Activated B cell treated with CpG ODN at 0.5 μM for 24 hours (primary cell): ENCODE data around the gene SH3RF1. TPM values are rescaled to one million over a fixed set of nuclear protein-coding genes. Genes with fewer than 3 reads are reported as not detected.

Experiments used
- ATAC-seq: fragments of 200-7000 bp; cut with Tn5 transposase; one replicate; pipeline ENCODE4 v1.10.0; 2021; ENCODE audit warnings: low read depth, mild to moderate bottlenecking, moderate library complexity
- CTCF ChIA-PET: fragments of 350-600 bp; sonication (Branson Sonifier 250); formaldehyde crosslinking; loops from one replicate; lab custom pipeline; 2021; ENCODE audit warnings: antibody characterized with exemption; lab: Charles Lee
- POLR2A ChIA-PET: fragments of 350-600 bp; sonication (Branson Sonifier 250); formaldehyde crosslinking; loops from one replicate; lab custom pipeline; 2021; ENCODE audit warnings: antibody characterized with exemption; lab: Charles Lee
- DNase-seq: peaks from one replicate; pipeline ENCODE4 v3.0.0; 2022
- H3K27ac Mint-ChIP-seq: one replicate; pipeline ENCODE4 v1.8.0; 2020; ENCODE audit warnings: mixed read lengths
- H3K27me3 Mint-ChIP-seq: one replicate; pipeline ENCODE4 v1.8.0; 2021; ENCODE audit warnings: mixed read lengths
- H3K36me3 Mint-ChIP-seq: one replicate; pipeline ENCODE4 v1.8.0; 2021; ENCODE audit warnings: low read depth, mixed read lengths
- H3K4me1 Mint-ChIP-seq: one replicate; pipeline ENCODE4 v1.8.0; 2021; ENCODE audit warnings: mixed read lengths
- H3K4me3 Mint-ChIP-seq: one replicate; pipeline ENCODE4 v1.8.0; 2020; ENCODE audit warnings: mild to moderate bottlenecking, mixed read lengths
- H3K9me3 Mint-ChIP-seq: one replicate; pipeline ENCODE4 v1.8.0; 2020; ENCODE audit warnings: mixed read lengths
- CTCF ChIP-seq: fragments of 200-600 bp; IDR thresholded peaks from one replicate; pipeline ENCODE4 v1.8.0; 2022; ENCODE audit warnings: antibody characterized with exemption, mild to moderate bottlenecking
- intact Hi-C: fragments of 100-400 bp; cut with micrococcal nuclease; formaldehyde crosslinking; loops from one replicate; pipeline ENCODE4 v1.15.1; 2024
- total RNA-seq: library from RNA; stranded (reverse); gene quantifications from 2 replicates; pipeline ENCODE4 v1.2.3, GENCODE V29; 2022

SH3RF1 gene
- total RNA-seq, 1 donor from 2014 or later, result 7.1 TPM

GRCh38 chr4:169222761-169223160, 48.0 kb downstream of the SH3RF1 start:
- POLR2A ChIA-PET, result no interaction called here
- no peaks in the 10 kb centered on the region for H3K4me1 Mint-ChIP-seq
- ATAC-seq (no peak), DNase-seq (no peak)
- no peaks in the 10 kb centered on the region for H3K36me3 Mint-ChIP-seq
- H3K27ac Mint-ChIP-seq, result no peak overlapping the region
- TF ChIP-seq CTCF, result no peak
- CTCF ChIA-PET, result no interaction called here
- no peaks in the 10 kb centered on the region for H3K27me3 Mint-ChIP-seq
- intact Hi-C loops, result no loop called here
- no peaks in the 10 kb centered on the region for H3K9me3 Mint-ChIP-seq
- H3K4me3 Mint-ChIP-seq, result no peak overlapping the region

GRCh38 chr4:169221662-169222061, 49.1 kb downstream of the SH3RF1 start:
- H3K9me3 Mint-ChIP-seq, result no peaks in the 10 kb centered on the region
- POLR2A ChIA-PET, result interaction anchor here (0.5 kb wide), 1 partner anchor 163 kb away, joined by 5 read pairs; no protein-coding TSS in a partner anchor
- DNase-seq (no peak), ATAC-seq (no peak)
- CTCF ChIA-PET, result no interaction called here
- H3K36me3 Mint-ChIP-seq, result no peaks in the 10 kb centered on the region
- intact Hi-C loops, result no loop called here
- peaks cover 4% of the 10 kb centered on the region for H3K4me1 Mint-ChIP-seq
- no peak for TF ChIP-seq CTCF
- H3K27me3 Mint-ChIP-seq, result no peaks in the 10 kb centered on the region
- no peak overlapping the region for H3K4me3 Mint-ChIP-seq
- H3K27ac Mint-ChIP-seq, result no peak overlapping the region

- Mint-ChIP-seq H3K9me3 (no peaks in the 10 kb centered on the region), H3K4me3 (no peak overlapping the region), H3K27ac (no peak overlapping the region), H3K27me3 (no peaks in the 10 kb centered on the region), H3K4me1 (peaks cover 6% of the 10 kb centered on the region), H3K36me3 (no peaks in the 10 kb centered on the region)
- ATAC-seq (no peak), DNase-seq (no peak)
- intact Hi-C loops, result no loop called here
- TF ChIP-seq CTCF, result no peak
- POLR2A ChIA-PET, result interaction anchor here (0.5 kb wide), 1 partner anchor 163 kb away, joined by 5 read pairs; no protein-coding TSS in a partner anchor
- CTCF ChIA-PET, result no interaction called here
Observed at GRCh38 chr4:169220854-169221411, 49.8 kb downstream of the SH3RF1 start.

GRCh38 chr4:169220447-169220846, 50.3 kb downstream of the SH3RF1 start:
- no peak overlapping the region for H3K4me3 Mint-ChIP-seq
- peaks cover 11% of the 10 kb centered on the region for H3K4me1 Mint-ChIP-seq
- ChIA-PET POLR2A (no interaction called here), CTCF (no interaction called here)
- intact Hi-C loops, result no loop called here
- no peak for ATAC-seq
- no peak overlapping the region for H3K27ac Mint-ChIP-seq
- H3K36me3 Mint-ChIP-seq, result no peaks in the 10 kb centered on the region
- TF ChIP-seq CTCF, result no peak
- no peaks in the 10 kb centered on the region for H3K27me3 Mint-ChIP-seq
- no peak for DNase-seq
- H3K9me3 Mint-ChIP-seq, result no peaks in the 10 kb centered on the region

DNA sequence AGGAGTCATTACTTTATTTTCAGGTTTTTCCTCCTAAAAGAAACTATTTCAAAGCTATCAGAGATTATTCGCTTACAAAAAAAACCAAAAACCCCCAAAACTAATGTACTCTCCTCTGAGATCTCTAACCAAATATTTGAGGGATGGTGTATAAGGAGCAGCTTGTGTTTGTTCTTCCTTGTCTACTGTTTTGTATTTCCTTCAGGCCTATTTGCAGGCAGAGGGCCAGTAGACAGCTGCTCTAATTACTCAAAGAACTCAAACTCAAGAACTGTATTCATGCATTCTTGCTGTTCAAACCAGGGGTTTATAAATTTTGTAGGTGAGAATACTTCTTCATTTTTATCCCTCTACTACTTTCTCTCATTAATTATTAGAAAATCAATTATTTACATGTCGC, 51.3 kb downstream of the SH3RF1 start:
- TF ChIP-seq CTCF, result no peak
- intact Hi-C loops, result loop anchor here (10.0 kb wide), 1 partner anchor 905 kb away; the partner anchor contains the start of gene DDX60
- POLR2A ChIA-PET, result no interaction called here
- H3K27ac Mint-ChIP-seq, result no peak overlapping the region
- H3K27me3 Mint-ChIP-seq, result no peaks in the 10 kb centered on the region
- DNase-seq (no peak), ATAC-seq (no peak)
- H3K4me1 Mint-ChIP-seq, result peaks cover 20% of the 10 kb centered on the region
- H3K9me3 Mint-ChIP-seq, result peaks cover under 1% of the 10 kb centered on the region
- no peak overlapping the region for H3K4me3 Mint-ChIP-seq
- no peaks in the 10 kb centered on the region for H3K36me3 Mint-ChIP-seq
- CTCF ChIA-PET, result no interaction called here
